HepG2 (cell line): ENCODE results near the gene DDAH1. TPM values are rescaled to one million over a fixed set of nuclear protein-coding genes. Genes with fewer than 3 reads are reported as not detected.

Source experiments
- CREB3 ChIP-seq: sonication (generic); formaldehyde crosslinking; IDR thresholded peaks from 2 replicates; pipeline ENCODE4 v1.5.0; 2020; ENCODE audit warnings: missing genetic modification reagents
- DMAP1 ChIP-seq: IDR thresholded peaks from 2 replicates; pipeline ENCODE4 v1.6.1; 2016
- ELK4 ChIP-seq: sonication (generic); formaldehyde crosslinking; IDR thresholded peaks from 2 replicates; pipeline ENCODE4 v1.9.0; 2021; ENCODE audit warnings: missing genetic modification reagents, borderline replicate concordance
- FOSL1 ChIP-seq: sonication (generic); formaldehyde crosslinking; IDR thresholded peaks from 2 replicates; pipeline ENCODE4 v1.9.0; 2021; ENCODE audit warnings: missing genetic modification reagents, borderline replicate concordance
- MZF1 ChIP-seq: sonication (generic); formaldehyde crosslinking; IDR thresholded peaks from 2 replicates; pipeline ENCODE4 v1.8.1; 2023; ENCODE audit warnings: mild to moderate bottlenecking, missing genetic modification reagents, borderline replicate concordance
- NFKB2 ChIP-seq: sonication (generic); formaldehyde crosslinking; IDR thresholded peaks from 2 replicates; pipeline ENCODE4 v1.4.0; 2020; ENCODE audit warnings: missing genetic modification reagents, borderline replicate concordance
- NR2C2 ChIP-seq: sonication (generic); formaldehyde crosslinking; IDR thresholded peaks from 2 replicates; pipeline ENCODE4 v1.4.0; 2020; ENCODE audit warnings: missing genetic modification reagents, mild to moderate bottlenecking, moderate library complexity, borderline replicate concordance
- PAF1 ChIP-seq: IDR thresholded peaks from 2 replicates; pipeline ENCODE4 v1.6.1; 2016; ENCODE audit warnings: missing genetic modification reagents, missing compliant biosample characterization
- POLR2AphosphoS5 ChIP-seq: IDR thresholded peaks from 2 replicates; pipeline ENCODE4 v1.6.1; 2012; ENCODE audit warnings: low read depth, low read length
- PRMT3 ChIP-seq: sonication (generic); formaldehyde crosslinking; IDR thresholded peaks from 2 replicates; pipeline ENCODE4 v1.8.1; 2022; ENCODE audit warnings: low read depth, mild to moderate bottlenecking, moderate library complexity, missing genetic modification reagents, borderline replicate concordance
- PRPF4 ChIP-seq: fragments of 200-400 bp; formaldehyde crosslinking; IDR thresholded peaks from 2 replicates; pipeline ENCODE4 v1.6.1; 2016; ENCODE audit warnings: low read length, low read depth; ENCODE audit not compliant: poor library complexity, severe bottlenecking
- RARA ChIP-seq: IDR thresholded peaks from 2 replicates; pipeline ENCODE4 v1.6.1; 2016; ENCODE audit warnings: missing genetic modification reagents, missing compliant biosample characterization
- SIN3B ChIP-seq: fragments of 150-350 bp; IDR thresholded peaks from 2 replicates; pipeline ENCODE4 v1.6.1; 2014; ENCODE audit warnings: low read length
- SNRNP70 ChIP-seq: fragments of 200-400 bp; formaldehyde crosslinking; IDR thresholded peaks from 2 replicates; pipeline ENCODE4 v1.6.1; 2017; ENCODE audit warnings: mild to moderate bottlenecking, low read depth, low read length, moderate library complexity
- ZBTB34 ChIP-seq: sonication (generic); formaldehyde crosslinking; IDR thresholded peaks from 2 replicates; pipeline ENCODE4 v1.8.0; 2022; ENCODE audit warnings: mild to moderate bottlenecking, missing genetic modification reagents
- ZBTB42 ChIP-seq: sonication (generic); formaldehyde crosslinking; IDR thresholded peaks from 2 replicates; pipeline ENCODE4 v1.5.0; 2020; ENCODE audit warnings: mild to moderate bottlenecking, missing genetic modification reagents
- ZBTB46 ChIP-seq: sonication (generic); formaldehyde crosslinking; IDR thresholded peaks from 2 replicates; pipeline ENCODE4 v1.4.0; 2020; ENCODE audit warnings: mild to moderate bottlenecking, missing genetic modification reagents, borderline replicate concordance
- ZFP36L1 ChIP-seq: sonication (generic); formaldehyde crosslinking; IDR thresholded peaks from 2 replicates; pipeline ENCODE4 v1.8.0; 2022; ENCODE audit warnings: mild to moderate bottlenecking, missing genetic modification reagents, moderate library complexity
- ZNF256 ChIP-seq: sonication (generic); formaldehyde crosslinking; conservative IDR thresholded peaks from 2 replicates; pipeline ENCODE4 v1.4.0; 2020; ENCODE audit warnings: missing genetic modification reagents
- ZNF331 ChIP-seq: sonication (generic); formaldehyde crosslinking; IDR thresholded peaks from 2 replicates; pipeline ENCODE4 v1.4.0; 2020; ENCODE audit warnings: missing genetic modification reagents
- ZNF530 ChIP-seq: sonication (generic); formaldehyde crosslinking; IDR thresholded peaks from 2 replicates; pipeline ENCODE4 v1.5.0; 2020; ENCODE audit warnings: low read depth, mild to moderate bottlenecking, missing genetic modification reagents
- ZNF605 ChIP-seq: sonication (generic); formaldehyde crosslinking; IDR thresholded peaks from 2 replicates; pipeline ENCODE4 v1.8.0; 2022; ENCODE audit warnings: mild to moderate bottlenecking, missing genetic modification reagents
- ZNF724P ChIP-seq: sonication (generic); formaldehyde crosslinking; IDR thresholded peaks from 2 replicates; pipeline ENCODE4 v1.8.0; 2022; ENCODE audit warnings: missing genetic modification reagents, borderline replicate concordance
- polyA plus RNA-seq, 8 experiments: library from polyadenylated mRNA; depleted of rRNA in 3 of 8; stranded (reverse) in 7 of 8; unstranded in 1 of 8; fragments of >200 nt; fragmentation: Illumina TruSeq in 4 of 8; extraction: Trizol in 4 of 8; gene quantifications; 2 replicates each; pipeline versions ENCODE4 v1.2.1 to v1.2.3, GENCODE V29; 2011 to 2016; ENCODE audit warnings: low read depth in 4 of 8, missing spikeins in 1 of 8, mixed read lengths in 1 of 8; ENCODE audit not compliant: insufficient read depth in 1 of 8
- total RNA-seq, 5 experiments: library from RNA; depleted of rRNA; stranded (reverse); fragments of >200 nt; fragmentation: Illumina TruSeq; extraction: Trizol; gene quantifications; 2 replicates each; pipeline ENCODE4 v1.2.3, GENCODE V29; 2016; ENCODE audit warnings: low read depth in 1 of 5

The DDAH1 gene
- total and polyA plus RNA-seq, 2 of the 13 experiments (the other 11 are each of a cell fraction or from before 2014, with no cell fraction given), result 39.7 to 64.4 TPM

- TF ChIP-seq PAF1 (CRISPR knock-in tag), result no peak
- no peak for TF ChIP-seq ZNF256 (CRISPR knock-in tag)
- TF ChIP-seq ZNF331 (CRISPR knock-in tag), result no peak
- no peak for TF ChIP-seq MZF1 (CRISPR knock-in tag)
- no peak for TF ChIP-seq ZBTB34
- TF ChIP-seq ELK4 (CRISPR knock-in tag), result no peak
- no peak for TF ChIP-seq SNRNP70
- TF ChIP-seq DMAP1 (CRISPR knock-in tag), result 0 out of 2 replicates have a peak, but pooled peaks have one; percentile 23
- TF ChIP-seq RARA (CRISPR knock-in tag), result peak; percentile 74
- no peak for TF ChIP-seq NFKB2 (CRISPR knock-in tag)
- no peak for TF ChIP-seq ZNF724P
- TF ChIP-seq ZNF530 (CRISPR knock-in tag), result no peak
- TF ChIP-seq PRPF4, result no peak
- TF ChIP-seq ZBTB42, result no peak
- TF ChIP-seq FOSL1 (CRISPR knock-in tag), result peak; percentile 72; the same call in 1 of the 2 replicates
- TF ChIP-seq SIN3B, result no peak
- TF ChIP-seq CREB3, result no peak
- TF ChIP-seq PRMT3 (CRISPR knock-in tag), result no peak
- no peak for TF ChIP-seq ZFP36L1 (CRISPR knock-in tag)
- no peak for TF ChIP-seq ZNF605 (CRISPR knock-in tag)
- TF ChIP-seq ZBTB46 (CRISPR knock-in tag), result no peak
- TF ChIP-seq NR2C2 (CRISPR knock-in tag), result no peak
- no peak for TF ChIP-seq POLR2AphosphoS5
These were observed 166.9 kb downstream of the DDAH1 start (continued) for GRCh38 chr1:85297855-85298629.
